B cell (primary cell): ENCODE results near the gene PKIG. TPM values are rescaled to one million over a fixed set of nuclear protein-coding genes. Genes with fewer than 3 reads are reported as not detected.

Source experiments
- ATAC-seq: fragments of 200-7000 bp; cut with Tn5 transposase; one replicate; pipeline ENCODE4 v1.10.0; 2021; ENCODE audit warnings: low read depth, mild to moderate bottlenecking, moderate number of reproducible peaks, moderate library complexity
- CTCF ChIA-PET: fragments of 350-600 bp; sonication (Branson Sonifier 250); formaldehyde crosslinking; loops from one replicate; lab custom pipeline; 2021; ENCODE audit warnings: antibody characterized with exemption, inconsistent platforms; lab: Charles Lee
- POLR2A ChIA-PET: fragments of 350-600 bp; sonication (Branson Sonifier 250); formaldehyde crosslinking; loops from one replicate; lab custom pipeline; 2021; ENCODE audit warnings: antibody characterized with exemption; lab: Charles Lee
- DNase-seq: peaks from one replicate; pipeline ENCODE4 v3.0.0; 2013
- H2AFZ ChIP-seq: 2 replicates; pipeline ENCODE4 v1.6.1; 2012; ENCODE audit warnings: mild to moderate bottlenecking, low read depth, low read length; ENCODE audit not compliant: insufficient read depth, poor library complexity, severe bottlenecking
- H3K27ac ChIP-seq, 2 donors: 1 replicate in 1 of 2; 2 replicates in 1 of 2; pipeline ENCODE4 v1.5.1; 2012 to 2013; ENCODE audit warnings: low read length in 2 of 2, mild to moderate bottlenecking in 2 of 2, moderate library complexity in 1 of 2
- H3K27me3 ChIP-seq, 4 experiments: fragments of 200-600 bp in 1 of 4; sonication (generic) in 1 of 4; replicated peaks in 1 of 4; 1 replicate in 2 of 4; 2 replicates in 2 of 4; pipeline versions ENCODE4 v1.6.1 to v1.7.0; 2013 to 2016; ENCODE audit warnings: low read length in 3 of 4, mild to moderate bottlenecking in 2 of 4, mixed read lengths in 1 of 4, moderate library complexity in 1 of 4; ENCODE audit not compliant: insufficient read depth in 4 of 4, control insufficient read depth in 3 of 4; ENCODE audit errors: control extremely low read depth in 1 of 4
- H3K36me3 ChIP-seq, 2 experiments: replicated peaks in 1 of 2; 1 replicate in 1 of 2; 2 replicates in 1 of 2; pipeline versions ENCODE4 v1.6.1 to v1.7.1; 2013; ENCODE audit warnings: low read length in 1 of 2; ENCODE audit not compliant: insufficient read depth in 2 of 2, control insufficient read depth in 1 of 2; ENCODE audit errors: control extremely low read depth in 1 of 2, extremely low read depth in 1 of 2
- H3K4me1 ChIP-seq, 2 donors: fragments of 200-600 bp in 1 of 2; sonication (generic) in 1 of 2; 1 replicate in 1 of 2; 2 replicates in 1 of 2; pipeline versions ENCODE4 v1.5.1 to v1.6.1; 2013 to 2017; ENCODE audit warnings: low read length in 2 of 2; ENCODE audit not compliant: control insufficient read depth in 2 of 2, insufficient read depth in 2 of 2
- H3K4me2 ChIP-seq: replicated peaks from 2 replicates; pipeline ENCODE3; 2012; ENCODE audit warnings: mild to moderate bottlenecking, low read depth, low read length; ENCODE audit not compliant: poor library complexity, severe bottlenecking
- H3K4me3 ChIP-seq, 5 experiments: fragments of 200-600 bp in 1 of 5; sonication (generic) in 1 of 5; 1 replicate in 3 of 5; 2 replicates in 2 of 5; pipeline versions ENCODE4 v1.5.1 to v1.7.0; 2011 to 2016; ENCODE audit warnings: low read length in 4 of 5, mild to moderate bottlenecking in 4 of 5, low read depth in 2 of 5, control low read depth in 1 of 5, moderate library complexity in 1 of 5; ENCODE audit not compliant: insufficient read depth in 1 of 5; ENCODE audit errors: control extremely low read depth in 1 of 5, extremely low read depth in 1 of 5
- H3K79me2 ChIP-seq: fragments of 200-600 bp; sonication (generic); one replicate; pipeline ENCODE4 v1.6.0; 2016; ENCODE audit warnings: low read length; ENCODE audit not compliant: control insufficient read depth, insufficient read depth
- H3K9ac ChIP-seq: fragments of 200-600 bp; sonication (generic); 2 replicates; pipeline ENCODE4 v1.6.1; 2017; ENCODE audit warnings: mild to moderate bottlenecking, low read length, moderate library complexity
- H3K9me3 ChIP-seq, 3 donors: one replicate each; pipeline versions ENCODE4 v1.6.1 to v1.7.1; 2013; ENCODE audit warnings: low read length in 2 of 3; ENCODE audit not compliant: control insufficient read depth in 2 of 3, insufficient read depth in 1 of 3; ENCODE audit errors: control extremely low read depth in 1 of 3
- H4K20me1 ChIP-seq: 2 replicates; pipeline ENCODE4 v1.6.0; 2012; ENCODE audit warnings: mild to moderate bottlenecking, low read length; ENCODE audit not compliant: insufficient read depth, control insufficient read depth, poor library complexity, severe bottlenecking
- H3K27ac Mint-ChIP-seq: one replicate; pipeline ENCODE4 v1.8.0; 2021; ENCODE audit warnings: mixed read lengths
- H3K27me3 Mint-ChIP-seq: one replicate; pipeline ENCODE4 v1.8.0; 2021; ENCODE audit warnings: mixed read lengths
- H3K4me1 Mint-ChIP-seq: one replicate; pipeline ENCODE4 v1.8.0; 2021; ENCODE audit warnings: mixed read lengths
- H3K4me3 Mint-ChIP-seq: one replicate; pipeline ENCODE4 v1.8.0; 2021; ENCODE audit warnings: mixed read lengths
- H3K9me3 Mint-ChIP-seq: one replicate; pipeline ENCODE4 v1.8.0; 2022; ENCODE audit warnings: mixed read lengths; ENCODE audit not compliant: insufficient read depth
- EZH2 ChIP-seq: IDR thresholded peaks from 2 replicates; pipeline ENCODE4 v1.6.1; 2012; ENCODE audit warnings: borderline replicate concordance, low read depth, mild to moderate bottlenecking, moderate library complexity, low read length; ENCODE audit not compliant: insufficient read depth, poor library complexity, severe bottlenecking
- WGBS: methylation state at CpG from one replicate; pipeline ENCODE4 v1.1.5; 2013; ENCODE audit warnings: missing lambda C conversion rate; ENCODE audit not compliant: insufficient coverage; 5-methylcytosine and 5-hydroxymethylcytosine counted together
- intact Hi-C: fragments of 100-400 bp; cut with micrococcal nuclease; formaldehyde crosslinking; loops from one replicate; pipeline ENCODE4 v1.10.0; 2022
- polyA plus RNA-seq: library from polyadenylated mRNA; depleted of rRNA; stranded (reverse); fragments of >200 nt; gene quantifications from 2 replicates; pipeline ENCODE4 v1.2.3, GENCODE V29; 2012
- total RNA-seq, 2 donors: library from RNA; stranded (reverse); fragments of 120-200 nt in 1 of 2; gene quantifications; 1 replicate in 1 of 2; 2 replicates in 1 of 2; pipeline versions ENCODE4 v1.2.3 to v1.2.4, GENCODE V29; 2013 to 2022
- TF ChIP-seq, protein P1 (sequence below): fragments of 200-600 bp; IDR thresholded peaks from one replicate; pipeline ENCODE4 v1.8.0; 2022; ENCODE audit warnings: antibody characterized with exemption, mild to moderate bottlenecking

Gene PKIG
- total and polyA plus RNA-seq, 2 donors (not counting 1 experiment from before 2014, with no cell fraction given): 128 to 168 TPM

DNA sequence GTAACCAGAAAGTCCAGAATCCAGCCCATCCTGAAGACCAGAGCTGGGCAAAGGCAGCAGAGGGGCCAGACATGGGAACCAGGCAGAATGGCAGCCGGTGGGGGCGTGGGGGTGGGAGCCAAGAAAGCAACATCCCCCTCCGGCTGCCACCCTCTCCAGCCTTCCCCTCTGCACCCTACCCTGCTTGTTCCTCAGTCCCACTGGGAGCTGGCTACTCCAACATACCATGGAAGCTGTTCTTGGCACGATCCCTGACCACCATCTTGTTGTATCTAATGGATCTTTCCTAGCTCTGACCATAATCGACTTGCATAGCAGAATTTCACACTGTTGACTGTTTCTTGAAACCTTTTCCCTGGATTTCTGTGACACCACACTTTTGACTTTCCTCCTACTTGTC lies 38.9 kb downstream of the PKIG start:
- Histone ChIP-seq H3K79me2 (peaks cover 12% of the 10 kb centered on the region), H3K4me1 (peaks cover 4 to 21% of the 10 kb centered on the region in 2 donors), H3K36me3 (peaks cover 0 to 46% of the 10 kb centered on the region in 2 experiments), H3K27me3 (no peaks in the 10 kb centered on the region), H2AFZ (no peak overlapping the region), H3K4me2 (no peak overlapping the region), H3K9ac (no peak overlapping the region), H3K4me3 (no peak overlapping the region), H3K27ac (peak overlapping the region in 1 of 2 donors; percentile 49), H4K20me1 (peaks cover 9% of the 10 kb centered on the region), H3K9me3 (peaks cover 0 to 11% (median 7%) of the 10 kb centered on the region in 3 donors)
- no peak for TF ChIP-seq EZH2
- TF ChIP-seq, protein P1, sequence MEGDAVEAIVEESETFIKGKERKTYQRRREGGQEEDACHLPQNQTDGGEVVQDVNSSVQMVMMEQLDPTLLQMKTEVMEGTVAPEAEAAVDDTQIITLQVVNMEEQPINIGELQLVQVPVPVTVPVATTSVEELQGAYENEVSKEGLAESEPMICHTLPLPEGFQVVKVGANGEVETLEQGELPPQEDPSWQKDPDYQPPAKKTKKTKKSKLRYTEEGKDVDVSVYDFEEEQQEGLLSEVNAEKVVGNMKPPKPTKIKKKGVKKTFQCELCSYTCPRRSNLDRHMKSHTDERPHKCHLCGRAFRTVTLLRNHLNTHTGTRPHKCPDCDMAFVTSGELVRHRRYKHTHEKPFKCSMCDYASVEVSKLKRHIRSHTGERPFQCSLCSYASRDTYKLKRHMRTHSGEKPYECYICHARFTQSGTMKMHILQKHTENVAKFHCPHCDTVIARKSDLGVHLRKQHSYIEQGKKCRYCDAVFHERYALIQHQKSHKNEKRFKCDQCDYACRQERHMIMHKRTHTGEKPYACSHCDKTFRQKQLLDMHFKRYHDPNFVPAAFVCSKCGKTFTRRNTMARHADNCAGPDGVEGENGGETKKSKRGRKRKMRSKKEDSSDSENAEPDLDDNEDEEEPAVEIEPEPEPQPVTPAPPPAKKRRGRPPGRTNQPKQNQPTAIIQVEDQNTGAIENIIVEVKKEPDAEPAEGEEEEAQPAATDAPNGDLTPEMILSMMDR: no peak
- H3K4me3 Mint-ChIP-seq: no peak overlapping the region
- ChIA-PET CTCF (interaction anchor here (1.6 to 2.2 kb wide), 2 partner anchors 11 to 45 kb away, joined by 7 to 9 read pairs; no protein-coding TSS in a partner anchor), POLR2A (no interaction called here)
- no peaks in the 10 kb centered on the region for H3K9me3 Mint-ChIP-seq
- intact Hi-C loops: no loop called here
- no peaks in the 10 kb centered on the region for H3K27me3 Mint-ChIP-seq
- no peak for DNase-seq
- ATAC-seq: no peak
- 100% methylated on average over 5 of the region's 5 CpGs for WGBS
- H3K27ac Mint-ChIP-seq: peak overlapping the region; percentile 71
- H3K4me1 Mint-ChIP-seq: peaks cover 26% of the 10 kb centered on the region

- H2AFZ ChIP-seq: no peak overlapping the region
- no peaks in the 10 kb centered on the region for H3K27me3 ChIP-seq
- no peak overlapping the region for H3K4me2 ChIP-seq
- peaks cover 6% of the 10 kb centered on the region for H3K79me2 ChIP-seq
- CTCF ChIA-PET: interaction anchor here (2.2 to 2.3 kb wide), 2 partner anchors 11 to 46 kb away, joined by 7 to 9 read pairs; no protein-coding TSS in a partner anchor
- peaks cover 4 to 21% of the 10 kb centered on the region in 2 donors for H3K4me1 ChIP-seq
- POLR2A ChIA-PET: no interaction called here
- no peak overlapping the region for H3K4me3 ChIP-seq
- 95% methylated on average over 8 of the region's 8 CpGs for WGBS
- intact Hi-C loops: no loop called here
- peak overlapping the region in 1 of 2 donors; percentile 49 for H3K27ac ChIP-seq
- H3K4me3 Mint-ChIP-seq: no peak overlapping the region
- H3K9me3 ChIP-seq: peaks cover 0 to 11% (median 7%) of the 10 kb centered on the region in 3 donors
- no peak overlapping the region for H3K9ac ChIP-seq
- ATAC-seq (no peak), DNase-seq (no peak)
- H3K27ac Mint-ChIP-seq: peak overlapping the region; percentile 20
- TF ChIP-seq, protein P1: no peak
- no peak for TF ChIP-seq EZH2
- H3K36me3 ChIP-seq: peaks cover 0 to 40% of the 10 kb centered on the region in 2 experiments
- peaks cover 3% of the 10 kb centered on the region for H4K20me1 ChIP-seq
- H3K27me3 Mint-ChIP-seq: no peaks in the 10 kb centered on the region
- H3K9me3 Mint-ChIP-seq: no peaks in the 10 kb centered on the region
- H3K4me1 Mint-ChIP-seq: peaks cover 26% of the 10 kb centered on the region
These were observed 39.6 kb downstream of the PKIG start for GRCh38 chr20:44621939-44622338.
